PC-3 (cell line): ENCODE measurements around the gene LBX1.

Experiments
- EZH2 ChIP-seq: fragments of 300-600 bp; sonication (generic); IDR thresholded peaks from one replicate; pipeline ENCODE4 v1.6.1; 2017; ENCODE audit warnings: antibody characterized with exemption, mild to moderate bottlenecking, low read length; ENCODE audit not compliant: unreplicated experiment
- EZH2phosphoT487 ChIP-seq: fragments of 300-600 bp; sonication (generic); IDR thresholded peaks from 2 replicates; pipeline ENCODE4 v1.6.1; 2018; ENCODE audit warnings: mild to moderate bottlenecking, antibody characterized with exemption, low read length, borderline replicate concordance
- TF ChIP-seq, protein P1 (sequence below): fragments of 300-600 bp; sonication (generic); conservative IDR thresholded peaks from 2 replicates; pipeline ENCODE4 v1.5.1; 2017; ENCODE audit warnings: antibody characterized with exemption, low read depth, mild to moderate bottlenecking, low read length

- TF ChIP-seq EZH2phosphoT487 (no peak), EZH2 (no peak)
- TF ChIP-seq, protein P1, sequence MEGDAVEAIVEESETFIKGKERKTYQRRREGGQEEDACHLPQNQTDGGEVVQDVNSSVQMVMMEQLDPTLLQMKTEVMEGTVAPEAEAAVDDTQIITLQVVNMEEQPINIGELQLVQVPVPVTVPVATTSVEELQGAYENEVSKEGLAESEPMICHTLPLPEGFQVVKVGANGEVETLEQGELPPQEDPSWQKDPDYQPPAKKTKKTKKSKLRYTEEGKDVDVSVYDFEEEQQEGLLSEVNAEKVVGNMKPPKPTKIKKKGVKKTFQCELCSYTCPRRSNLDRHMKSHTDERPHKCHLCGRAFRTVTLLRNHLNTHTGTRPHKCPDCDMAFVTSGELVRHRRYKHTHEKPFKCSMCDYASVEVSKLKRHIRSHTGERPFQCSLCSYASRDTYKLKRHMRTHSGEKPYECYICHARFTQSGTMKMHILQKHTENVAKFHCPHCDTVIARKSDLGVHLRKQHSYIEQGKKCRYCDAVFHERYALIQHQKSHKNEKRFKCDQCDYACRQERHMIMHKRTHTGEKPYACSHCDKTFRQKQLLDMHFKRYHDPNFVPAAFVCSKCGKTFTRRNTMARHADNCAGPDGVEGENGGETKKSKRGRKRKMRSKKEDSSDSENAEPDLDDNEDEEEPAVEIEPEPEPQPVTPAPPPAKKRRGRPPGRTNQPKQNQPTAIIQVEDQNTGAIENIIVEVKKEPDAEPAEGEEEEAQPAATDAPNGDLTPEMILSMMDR: no peak
These were observed 20.9 kb upstream of the LBX1 start for GRCh38 chr10:101250136-101250535.
